CD4-positive, alpha-beta T cell (primary cell): ENCODE measurements around the gene KPTN. TPM values are rescaled to one million over a fixed set of nuclear protein-coding genes. Genes with fewer than 3 reads are reported as not detected.
A peak's percentile ranks its signal among the peaks of the same experiment; 100 is the strongest.

Experiments used
- ATAC-seq: fragments of 200-7000 bp; cut with Tn5 transposase; one replicate; pipeline ENCODE4 v1.10.0; 2022; ENCODE audit warnings: mild to moderate bottlenecking; ENCODE audit not compliant: poor library complexity
- CTCF ChIA-PET: fragments of 350-600 bp; sonication (Branson Sonifier 250); formaldehyde crosslinking; loops from one replicate; lab custom pipeline; 2021; ENCODE audit warnings: antibody characterized with exemption, inconsistent platforms; lab: Charles Lee
- POLR2A ChIA-PET: fragments of 350-600 bp; sonication (Branson Sonifier 250); formaldehyde crosslinking; loops from one replicate; lab custom pipeline; 2021; ENCODE audit warnings: antibody characterized with exemption, inconsistent platforms; lab: Charles Lee
- DNase-seq, 14 experiments: peaks; one replicate each; pipeline ENCODE4 v3.0.0-alpha.2; 2013 to 2020; ENCODE audit warnings: mixed read lengths in 2 of 14
- H3K27ac ChIP-seq, 2 donors: one replicate each; pipeline versions ENCODE4 v1.5.1 to v1.7.0; 2013; ENCODE audit warnings: low read length in 2 of 2, low read depth in 1 of 2, mild to moderate bottlenecking in 1 of 2
- H3K27me3 ChIP-seq, 2 experiments: 1 replicate in 1 of 2; 2 replicates in 1 of 2; pipeline versions ENCODE4 v1.6.1 to v1.7.0; 2013; ENCODE audit warnings: low read length in 2 of 2, control low read depth in 1 of 2, mild to moderate bottlenecking in 1 of 2, moderate library complexity in 1 of 2; ENCODE audit not compliant: insufficient read depth in 2 of 2, control insufficient read depth in 1 of 2
- H3K36me3 ChIP-seq: one replicate; pipeline ENCODE4 v1.6.1; 2013; ENCODE audit warnings: low read length, control low read depth; ENCODE audit not compliant: insufficient read depth
- H3K4me1 ChIP-seq: one replicate; pipeline ENCODE4 v1.6.1; 2013; ENCODE audit warnings: low read length, control low read depth; ENCODE audit not compliant: insufficient read depth
- H3K4me3 ChIP-seq: one replicate; pipeline ENCODE4 v1.5.1; 2013; ENCODE audit warnings: mild to moderate bottlenecking, low read length, moderate library complexity
- H3K9me3 ChIP-seq, 2 experiments: 1 replicate in 1 of 2; 2 replicates in 1 of 2; pipeline versions ENCODE4 v1.6.1 to v1.7.0; 2013; ENCODE audit warnings: low read length in 2 of 2, mild to moderate bottlenecking in 2 of 2, control low read depth in 1 of 2, moderate library complexity in 1 of 2; ENCODE audit not compliant: control insufficient read depth in 1 of 2, insufficient read depth in 1 of 2
- H3K27ac Mint-ChIP-seq: one replicate; pipeline ENCODE4 v1.8.0; 2020; ENCODE audit warnings: mixed read lengths
- H3K27me3 Mint-ChIP-seq: one replicate; pipeline ENCODE4 v1.8.0; 2021; ENCODE audit warnings: mixed read lengths
- H3K36me3 Mint-ChIP-seq: one replicate; pipeline ENCODE4 v1.8.0; 2021; ENCODE audit warnings: low read depth, mixed read lengths
- H3K4me1 Mint-ChIP-seq: one replicate; pipeline ENCODE4 v1.8.0; 2021; ENCODE audit warnings: low read depth, mixed read lengths
- H3K4me3 Mint-ChIP-seq: one replicate; pipeline ENCODE4 v1.8.0; 2020; ENCODE audit warnings: mild to moderate bottlenecking, mixed read lengths
- H3K9me3 Mint-ChIP-seq: one replicate; pipeline ENCODE4 v1.8.0; 2020; ENCODE audit warnings: mixed read lengths
- CTCF ChIP-seq: fragments of 200-600 bp; IDR thresholded peaks from one replicate; pipeline ENCODE4 v1.8.0; 2022; ENCODE audit warnings: antibody characterized with exemption, mild to moderate bottlenecking
- intact Hi-C, 2 experiments: fragments of 100-400 bp; cut with DNase I in 1 of 2; cut with micrococcal nuclease in 1 of 2; formaldehyde crosslinking; loops; one replicate each; pipeline versions ENCODE4 v1.15.1 to v1.9.0; 2023 to 2025; cut with DNase I, micrococcal nuclease
- polyA plus RNA-seq, 2 donors: library from polyadenylated mRNA; unstranded; fragments of 120-200 nt; gene quantifications; one replicate each; pipeline ENCODE4 v1.2.1, GENCODE V29; 2013
- total RNA-seq, 174 experiments: library from RNA in 2 of 174; stranded (reverse) in 2 of 174; gene quantifications; one replicate each; pipeline ENCODE4 v1.2.3 and lab custom pipeline; 2021 to 2026

The KPTN gene
- total RNA-seq (1 to 10 TPM; 3.6 to 4.5 TPM), total RNA-seq (lab: John Stamatoyannopoulos, UW) (0.95 to 9.2 (median 3.0) reads per million in 172 experiments)
- polyA plus RNA-seq (2013, experiment 1 of 2), result 5.4 TPM
- polyA plus RNA-seq (2013, experiment 2 of 2), result 5.3 TPM

DNA sequence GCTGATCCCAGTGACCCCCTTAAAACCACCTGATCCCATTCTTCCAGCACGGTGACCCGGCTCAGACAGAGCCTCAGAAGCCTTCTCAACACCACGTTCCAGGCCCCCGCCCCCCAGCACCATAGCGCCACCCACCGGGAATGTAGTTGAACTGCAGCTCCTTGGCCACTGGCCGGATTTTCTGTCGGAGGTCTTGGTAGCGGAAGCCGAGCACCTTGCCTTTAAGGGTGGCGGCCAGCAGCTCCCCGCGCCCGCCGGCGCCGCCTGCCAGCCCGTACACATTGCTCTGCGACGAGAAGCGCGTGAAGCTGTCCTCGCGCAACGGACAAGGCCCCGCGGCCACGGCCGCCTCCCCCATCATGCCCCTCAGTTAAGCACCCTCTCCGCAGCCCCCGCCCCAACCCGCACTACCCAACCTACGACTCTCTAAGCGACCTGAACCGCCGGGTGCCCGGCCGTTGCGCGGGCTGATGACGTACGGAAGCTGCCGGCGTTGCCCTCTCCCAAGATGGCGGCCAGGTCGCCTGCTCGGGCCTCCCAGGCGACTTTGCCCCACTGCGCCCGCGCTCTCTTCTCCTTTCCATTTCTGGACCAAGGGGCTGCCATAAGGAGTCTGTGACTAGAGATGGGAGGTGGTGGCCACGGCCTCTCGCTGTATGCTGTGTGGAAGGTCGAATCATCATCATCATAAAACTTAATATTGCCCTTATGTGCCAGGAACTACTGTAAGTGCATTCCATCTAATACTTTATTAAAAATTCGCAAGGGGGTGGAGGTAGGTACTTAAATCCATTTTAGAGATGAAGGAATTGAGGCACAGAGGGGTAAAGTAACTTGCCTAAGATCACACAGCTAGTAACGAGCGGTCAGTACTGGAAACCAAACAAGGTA lies at the start of gene KPTN:
Gene KPTN (minus strand): TSS at position 420 of the 891 bp plus-strand sequence. CDS start 59 bp downstream, at position 361.
- POLR2A ChIA-PET, result interaction anchor here (0.6 to 3.0 kb wide), 12 partner anchors 8 to 1331 kb away, joined by 3 to 30 read pairs (median 6); partner anchors contain the start of genes BICRA, INAFM1, NAPA and NOP53
- peak within 1 kb of the TSS; percentile 73 to 94 for H3K27ac ChIP-seq
- peak within 1 kb of the TSS; percentile 82 for H3K4me3 ChIP-seq
- intact Hi-C loops, result loop anchor here (1.0 to 5.0 kb wide), 7 partner anchors 15 to 1597 kb away; partner anchors contain the start of genes IRF2BP1 (in 1 of the 2), NAPA (in 1 of the 2) and NOP53 (in 1 of the 2)
- H3K4me1 Mint-ChIP-seq, result peaks cover 37% of the 10 kb centered on the region
- ATAC-seq (peak; percentile 83), DNase-seq (peak; percentile 78 to 94 (median 83))
- CTCF ChIA-PET, result interaction anchor here (0.7 to 3.8 kb wide), 11 partner anchors 11 to 223 kb away, joined by 3 to 25 read pairs (median 5); partner anchors contain the start of genes DHX34 and NAPA
- H3K27ac Mint-ChIP-seq, result peak within 1 kb of the TSS; percentile 96
- H3K27me3 ChIP-seq, result no peaks in the 10 kb centered on the region
- no peaks in the 10 kb centered on the region for H3K27me3 Mint-ChIP-seq
- H3K4me1 ChIP-seq, result peaks cover 33% of the 10 kb centered on the region
- H3K4me3 Mint-ChIP-seq, result peak within 1 kb of the TSS; percentile 97
- no peaks in the 10 kb centered on the region for H3K9me3 ChIP-seq
- peaks cover 7% of the 10 kb centered on the region for H3K36me3 ChIP-seq
- no peaks in the 10 kb centered on the region for H3K9me3 Mint-ChIP-seq
- H3K36me3 Mint-ChIP-seq, result peaks cover 17% of the 10 kb centered on the region
- TF ChIP-seq CTCF, result peak; percentile 75

DNA sequence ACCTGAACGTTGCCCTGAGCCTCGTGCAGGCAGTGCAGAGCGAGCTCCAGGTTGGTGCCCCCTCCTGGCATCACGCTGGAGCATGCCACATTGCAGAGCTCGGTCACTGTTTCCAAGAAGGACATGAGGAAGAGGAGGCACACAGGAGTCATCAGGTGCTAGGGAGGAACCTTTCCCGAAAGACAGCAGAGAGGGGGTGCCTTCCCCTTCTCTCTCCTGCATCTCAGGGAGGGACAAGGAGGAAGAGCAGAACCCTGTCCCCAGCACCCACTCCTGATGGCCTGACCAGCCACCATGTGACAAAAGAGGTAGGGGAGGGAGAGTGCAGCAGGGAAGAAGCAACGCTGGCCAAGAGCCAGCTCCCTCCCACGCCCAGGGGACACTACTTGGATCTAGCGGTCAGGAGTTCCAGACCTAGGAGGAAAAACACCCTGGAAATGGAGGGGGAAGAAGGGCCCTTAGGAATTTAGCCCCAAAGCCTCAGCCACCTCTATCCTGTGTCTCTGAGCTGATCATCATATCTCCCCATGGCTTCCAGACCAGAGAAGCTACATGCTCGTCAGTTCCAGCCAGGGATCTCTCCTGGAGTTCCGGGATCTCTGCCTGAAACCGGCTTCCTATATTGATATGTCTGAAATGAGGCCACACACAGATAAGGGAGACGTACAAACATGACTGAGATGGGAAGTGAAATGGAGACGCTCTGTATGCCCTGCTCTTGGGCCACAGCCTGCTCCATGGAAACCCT lies 47.8 kb upstream of the KPTN start:
- H3K27ac Mint-ChIP-seq, result no peak overlapping the region
- H3K27me3 Mint-ChIP-seq, result no peaks in the 10 kb centered on the region
- intact Hi-C loops, result no loop called here
- Histone ChIP-seq H3K4me1 (no peaks in the 10 kb centered on the region), H3K27ac (no peak overlapping the region), H3K9me3 (no peaks in the 10 kb centered on the region), H3K27me3 (no peaks in the 10 kb centered on the region), H3K4me3 (no peak overlapping the region), H3K36me3 (no peaks in the 10 kb centered on the region)
- ATAC-seq (no peak), DNase-seq (no peak)
- TF ChIP-seq CTCF, result no peak
- no peak overlapping the region for H3K4me3 Mint-ChIP-seq
- no peaks in the 10 kb centered on the region for H3K4me1 Mint-ChIP-seq
- no peaks in the 10 kb centered on the region for H3K9me3 Mint-ChIP-seq
- H3K36me3 Mint-ChIP-seq, result no peaks in the 10 kb centered on the region
- ChIA-PET POLR2A (no interaction called here), CTCF (interaction anchor here (0.8 kb wide), 1 partner anchor 17 kb away, joined by 3 read pairs; the partner anchor contains the start of gene NAPA)

- Mint-ChIP-seq H3K4me3 (no peak overlapping the region), H3K27me3 (no peaks in the 10 kb centered on the region), H3K9me3 (no peaks in the 10 kb centered on the region), H3K4me1 (no peaks in the 10 kb centered on the region), H3K27ac (no peak overlapping the region), H3K36me3 (no peaks in the 10 kb centered on the region)
- no peak for ATAC-seq
- H3K9me3 ChIP-seq, result no peaks in the 10 kb centered on the region
- DNase-seq, result no peak
- ChIA-PET CTCF (no interaction called here), POLR2A (no interaction called here)
- H3K27me3 ChIP-seq, result no peaks in the 10 kb centered on the region
- H3K36me3 ChIP-seq, result no peaks in the 10 kb centered on the region
- H3K27ac ChIP-seq, result no peak overlapping the region
- no peak overlapping the region for H3K4me3 ChIP-seq
- no peaks in the 10 kb centered on the region for H3K4me1 ChIP-seq
- TF ChIP-seq CTCF, result no peak
- intact Hi-C loops, result no loop called here
These were observed 45.2 kb upstream of the KPTN start for GRCh38 chr19:47529018-47529742.
